Epidermal melanocyte (primary cell): ENCODE measurements around the gene BCL2.
A peak's percentile ranks its signal among the peaks of the same experiment; 100 is the strongest.

Experiments
- DNase-seq: peaks from one replicate; pipeline ENCODE4 v3.0.0; 2011; ENCODE audit warnings: low spot score; ENCODE audit not compliant: insufficient read length

BCL2 gene

GRCh38 chr18:63288311-63288710, 31.3 kb downstream of the BCL2 start:
- peak; percentile 30 for DNase-seq

GRCh38 chr18:63287691-63288220, 31.8 kb downstream of the BCL2 start:
- DNase-seq = no peak

GRCh38 chr18:63286926-63287325, 32.6 kb downstream of the BCL2 start:
- DNase-seq = no peak

- DNase-seq = no peak
Observed at GRCh38 chr18:63284827-63285733, 34.5 kb downstream of the BCL2 start.

- DNase-seq = no peak
Observed at GRCh38 chr18:63284173-63284799, 35.3 kb downstream of the BCL2 start.

- no peak for DNase-seq
Observed at GRCh38 chr18:63283305-63284094, 36.1 kb downstream of the BCL2 start.

GRCh38 chr18:63282793-63283192, 36.8 kb downstream of the BCL2 start:
- DNase-seq = no peak

- DNase-seq = no peak
Observed at GRCh38 chr18:63273222-63273927, 46.2 kb downstream of the BCL2 start.

- no peak for DNase-seq
Observed at GRCh38 chr18:63272638-63273037, 46.9 kb downstream of the BCL2 start.

- DNase-seq = no peak
Observed at GRCh38 chr18:63271881-63272299, 47.7 kb downstream of the BCL2 start.

- DNase-seq = no peak
Observed at GRCh38 chr18:63271148-63271547, 48.4 kb downstream of the BCL2 start.

- DNase-seq = no peak
Observed at GRCh38 chr18:63267975-63268721, 51.4 kb downstream of the BCL2 start.

- no peak for DNase-seq
Observed at GRCh38 chr18:63266888-63267790, 52.4 kb downstream of the BCL2 start.

- DNase-seq = no peak
Observed at GRCh38 chr18:63265326-63265725, 54.2 kb downstream of the BCL2 start.

- DNase-seq = no peak
Observed at GRCh38 chr18:63264871-63265270, 54.7 kb downstream of the BCL2 start.

GRCh38 chr18:63263444-63263843, 56.1 kb downstream of the BCL2 start:
- DNase-seq = no peak

GRCh38 chr18:63262369-63263335, 56.9 kb downstream of the BCL2 start:
- no peak for DNase-seq

GRCh38 chr18:63261029-63261428, 58.5 kb downstream of the BCL2 start:
- DNase-seq = no peak
